NCI-H524 treated with DMSO at 0.1 percent for 48 hours (cell line): ENCODE results near the gene GCLM.

ENCODE experiments used
- DNase-seq: peaks from one replicate; lab custom pipeline; 2025; lab: John Stamatoyannopoulos, UW

Gene GCLM

GRCh38 chr1:93846206-93846991 is 62.8 kb downstream of the GCLM start:
- peak; percentile 21 for DNase-seq

GRCh38 chr1:93845538-93846205 is 63.6 kb downstream of the GCLM start:
- DNase-seq: no peak

GRCh38 chr1:93844262-93845045 is 64.8 kb downstream of the GCLM start:
- peak; percentile 11 for DNase-seq

- no peak for DNase-seq
These were observed 66.3 kb downstream of the GCLM start for GRCh38 chr1:93842750-93843500.

GRCh38 chr1:93841771-93842170 is 67.5 kb downstream of the GCLM start:
- no peak for DNase-seq

- no peak for DNase-seq
These were observed 68.2 kb downstream of the GCLM start for GRCh38 chr1:93840956-93841482.

GRCh38 chr1:93839753-93840152 is 69.5 kb downstream of the GCLM start:
- DNase-seq: no peak

GRCh38 chr1:93839307-93839706 is 69.9 kb downstream of the GCLM start:
- DNase-seq: no peak

- no peak for DNase-seq
These were observed 71.3 kb downstream of the GCLM start for GRCh38 chr1:93837961-93838360.
